Measurements from ENCODE around the gene POP7. TPM values are rescaled to one million over a fixed set of nuclear protein-coding genes. Genes with fewer than 3 reads are reported as not detected.
A peak's percentile ranks its signal among the peaks of the same experiment; 100 is the strongest.

POP7 gene
- total RNA-seq, 1 experiment from 2014 or later, result 29.7 TPM

DNA sequence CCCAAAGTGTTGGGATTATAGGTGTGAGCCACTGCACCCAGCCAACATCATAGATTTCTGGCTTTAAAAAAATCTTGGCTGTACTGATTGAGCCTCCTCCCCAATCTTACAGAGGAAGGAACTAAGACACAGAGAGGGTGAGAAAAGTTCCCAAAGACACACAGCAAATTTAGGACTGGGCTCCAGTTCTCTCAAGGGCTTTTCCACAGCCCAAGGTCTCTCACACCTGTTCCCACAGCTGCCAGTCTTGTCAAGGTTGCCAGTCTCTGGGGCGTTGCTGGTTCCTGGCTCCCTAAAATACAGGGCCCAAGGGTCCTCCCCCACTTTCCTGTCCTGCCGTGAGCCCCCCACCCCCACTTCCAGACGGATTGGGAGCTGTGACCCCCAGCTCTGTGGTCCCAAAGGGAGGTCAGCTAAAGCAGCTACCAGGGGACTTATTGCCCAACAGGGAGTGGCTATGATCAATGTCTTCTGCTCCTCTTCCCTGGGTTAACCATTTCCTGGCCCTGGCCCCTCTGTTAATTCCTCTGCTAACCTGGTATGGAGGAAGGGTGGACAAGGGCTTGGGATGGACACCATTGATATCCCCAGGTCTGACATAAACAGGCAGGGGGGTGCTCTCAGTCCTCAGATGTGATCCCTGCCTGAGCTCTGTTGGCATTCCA, 24.3 kb downstream of the POP7 start:
- H2AFZ ChIP-seq (ENCODE audit: low read length), result no peak overlapping the region
- H3K79me2 ChIP-seq (ENCODE audit: low read length), result no peaks in the 10 kb centered on the region
- H4K20me1 ChIP-seq (ENCODE audit: insufficient read depth, low read depth, low read length), result no peaks in the 10 kb centered on the region
- no peaks in the 10 kb centered on the region for H3K4me1 ChIP-seq (ENCODE audit: low read length)
- no peaks in the 10 kb centered on the region for H3K36me3 ChIP-seq (ENCODE audit: insufficient read depth, low read length)
- H3K4me3 ChIP-seq (ENCODE audit: low read length), result no peak overlapping the region
- no peak overlapping the region for H3K9ac ChIP-seq (ENCODE audit: low read length)
- H3K4me2 ChIP-seq (ENCODE audit: low read depth, low read length, poor library complexity, severe bottlenecking), result no peak overlapping the region
- no peak overlapping the region for H3K27ac ChIP-seq (ENCODE audit: low read length)
- H3K9me2 ChIP-seq (replicated peaks; ENCODE audit: insufficient read depth, low read length), result no peaks in the 10 kb centered on the region
- no peaks in the 10 kb centered on the region for H3K27me3 ChIP-seq (ENCODE audit: low read length)
- no peak for DNase-seq
- no peaks in the 10 kb centered on the region for H3K9me3 ChIP-seq (ENCODE audit: low read length)

DNA sequence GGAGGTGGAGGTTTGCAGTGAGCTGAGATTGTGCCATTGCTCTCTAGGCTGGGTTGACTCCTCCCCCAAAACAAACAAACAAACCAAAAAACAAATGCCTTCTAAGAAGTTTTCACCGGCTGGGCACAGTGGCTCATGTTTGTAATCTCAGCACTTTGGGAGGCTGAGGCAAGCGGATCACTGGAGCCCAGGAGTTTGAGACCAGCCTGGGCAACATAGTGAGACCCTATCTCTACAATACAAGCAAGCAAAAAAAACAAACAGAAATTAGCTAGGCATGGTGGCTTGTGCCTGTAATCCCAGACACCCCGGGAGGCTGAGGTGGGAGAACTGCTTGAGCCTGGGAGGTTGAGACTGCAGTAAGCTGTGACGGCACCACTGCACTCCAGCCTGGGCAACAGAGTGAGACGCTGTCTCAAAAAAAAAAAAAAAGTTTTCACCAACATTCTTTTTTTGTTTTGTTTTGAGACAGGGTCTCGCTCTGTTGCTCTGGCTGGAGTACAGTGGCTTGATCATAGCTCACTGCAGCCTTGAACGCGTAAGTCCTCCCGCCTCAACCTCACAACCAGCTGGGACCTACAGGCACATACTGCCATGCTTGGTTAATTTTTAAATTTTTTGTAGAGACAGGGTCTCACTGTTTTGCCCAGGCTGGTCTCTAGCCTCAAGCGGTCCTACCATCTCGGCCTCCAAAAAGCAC, 26.2 kb downstream of the POP7 start:
- Histone ChIP-seq H3K4me3 (ENCODE audit: low read length) (no peak overlapping the region), H3K79me2 (ENCODE audit: low read length) (no peaks in the 10 kb centered on the region), H3K36me3 (ENCODE audit: insufficient read depth, low read length) (no peaks in the 10 kb centered on the region), H3K4me2 (ENCODE audit: low read depth, low read length, poor library complexity, severe bottlenecking) (no peak overlapping the region), H4K20me1 (ENCODE audit: insufficient read depth, low read depth, low read length) (no peaks in the 10 kb centered on the region), H3K9me3 (ENCODE audit: low read length) (no peaks in the 10 kb centered on the region), H3K4me1 (ENCODE audit: low read length) (no peaks in the 10 kb centered on the region), H3K9ac (ENCODE audit: low read length) (no peak overlapping the region), H3K27ac (ENCODE audit: low read length) (no peak overlapping the region), H2AFZ (ENCODE audit: low read length) (no peak overlapping the region), H3K27me3 (ENCODE audit: low read length) (no peaks in the 10 kb centered on the region), H3K9me2 (replicated peaks; ENCODE audit: insufficient read depth, low read length) (no peaks in the 10 kb centered on the region)
- DNase-seq, result no peak

DNA sequence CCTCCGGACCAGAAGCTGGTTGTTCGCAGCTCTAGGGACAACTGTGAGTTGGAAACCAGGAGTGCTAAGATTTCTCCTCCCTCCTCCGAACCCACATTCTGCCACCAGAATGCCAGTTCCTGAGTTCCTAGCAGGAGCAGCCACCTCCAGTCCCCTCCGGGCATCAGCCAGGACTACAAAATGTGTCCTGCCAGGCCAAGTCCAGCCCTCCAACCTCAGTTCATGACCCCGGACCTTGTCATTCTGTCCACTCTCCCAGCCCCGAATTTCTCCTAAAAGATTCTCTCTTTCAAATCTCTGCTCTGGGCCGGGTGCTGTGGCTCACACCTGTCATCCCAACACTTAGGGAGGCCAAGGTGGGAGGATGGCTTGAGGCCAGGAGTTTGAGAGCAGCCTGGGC, 29.8 kb downstream of the POP7 start:
- Histone ChIP-seq H3K79me2 (ENCODE audit: low read length) (no peaks in the 10 kb centered on the region), H3K36me3 (ENCODE audit: insufficient read depth, low read length) (no peaks in the 10 kb centered on the region), H3K27ac (ENCODE audit: low read length) (no peak overlapping the region), H4K20me1 (ENCODE audit: insufficient read depth, low read depth, low read length) (no peaks in the 10 kb centered on the region), H3K4me3 (ENCODE audit: low read length) (no peak overlapping the region), H3K9me3 (ENCODE audit: low read length) (no peaks in the 10 kb centered on the region), H3K4me1 (ENCODE audit: low read length) (no peaks in the 10 kb centered on the region), H3K9ac (ENCODE audit: low read length) (no peak overlapping the region), H2AFZ (ENCODE audit: low read length) (no peak overlapping the region), H3K27me3 (ENCODE audit: low read length) (no peaks in the 10 kb centered on the region), H3K9me2 (replicated peaks; ENCODE audit: insufficient read depth, low read length) (no peaks in the 10 kb centered on the region), H3K4me2 (ENCODE audit: low read depth, low read length, poor library complexity, severe bottlenecking) (no peak overlapping the region)
- no peak for DNase-seq

DNA sequence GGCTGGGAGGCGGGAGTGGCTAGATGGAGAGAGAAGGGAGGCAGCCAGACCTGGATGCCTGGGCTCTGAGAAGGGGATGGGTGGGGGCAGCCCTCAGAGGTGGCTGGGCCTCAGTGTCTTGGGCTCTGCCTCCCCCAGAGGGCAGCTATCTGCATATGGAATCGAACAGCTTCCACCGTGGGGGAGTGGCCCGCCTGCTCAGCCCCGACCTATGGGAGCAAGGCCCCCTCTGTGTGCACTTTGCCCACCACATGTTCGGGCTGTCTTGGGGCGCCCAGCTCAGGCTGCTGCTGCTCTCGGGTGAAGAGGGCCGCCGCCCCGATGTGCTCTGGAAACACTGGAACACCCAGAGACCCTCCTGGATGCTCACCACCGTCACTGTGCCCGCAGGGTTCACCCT, 30.8 kb downstream of the POP7 start:
- DNase-seq, result no peak
- Histone ChIP-seq H3K9ac (ENCODE audit: low read length) (no peak overlapping the region), H3K4me3 (ENCODE audit: low read length) (no peak overlapping the region), H2AFZ (ENCODE audit: low read length) (no peak overlapping the region), H3K4me2 (ENCODE audit: low read depth, low read length, poor library complexity, severe bottlenecking) (no peak overlapping the region), H3K79me2 (ENCODE audit: low read length) (no peaks in the 10 kb centered on the region), H3K9me2 (replicated peaks; ENCODE audit: insufficient read depth, low read length) (no peaks in the 10 kb centered on the region), H3K27me3 (ENCODE audit: low read length) (no peaks in the 10 kb centered on the region), H3K27ac (ENCODE audit: low read length) (no peak overlapping the region), H3K36me3 (ENCODE audit: insufficient read depth, low read length) (no peaks in the 10 kb centered on the region), H3K4me1 (ENCODE audit: low read length) (no peaks in the 10 kb centered on the region), H3K9me3 (ENCODE audit: low read length) (no peaks in the 10 kb centered on the region), H4K20me1 (ENCODE audit: insufficient read depth, low read depth, low read length) (no peaks in the 10 kb centered on the region)

DNA sequence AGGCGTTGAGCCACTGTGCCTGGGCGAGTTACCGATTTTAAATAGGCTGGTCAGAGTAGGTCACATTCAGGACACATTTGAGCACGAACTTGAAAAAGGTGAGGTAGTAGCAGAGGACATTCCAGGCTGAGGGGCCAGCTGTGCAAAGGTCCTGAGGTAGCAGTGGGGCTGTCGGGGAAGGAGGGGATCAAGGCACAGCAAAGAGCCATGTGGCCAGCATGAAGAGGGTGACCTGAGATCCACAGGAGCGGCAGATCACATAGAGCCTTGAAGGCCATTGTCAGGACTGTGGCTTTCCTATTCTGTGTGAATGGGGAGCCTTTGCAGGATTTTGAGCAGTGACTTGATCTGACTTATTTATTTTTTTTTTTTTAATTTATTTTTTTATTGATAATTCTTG, 34.0 kb downstream of the POP7 start:
- H3K9ac ChIP-seq (ENCODE audit: low read length), result no peak overlapping the region
- no peaks in the 10 kb centered on the region for H4K20me1 ChIP-seq (ENCODE audit: insufficient read depth, low read depth, low read length)
- H3K9me2 ChIP-seq (replicated peaks; ENCODE audit: insufficient read depth, low read length), result no peaks in the 10 kb centered on the region
- no peaks in the 10 kb centered on the region for H3K4me1 ChIP-seq (ENCODE audit: low read length)
- no peak overlapping the region for H2AFZ ChIP-seq (ENCODE audit: low read length)
- no peak overlapping the region for H3K4me2 ChIP-seq (ENCODE audit: low read depth, low read length, poor library complexity, severe bottlenecking)
- H3K9me3 ChIP-seq (ENCODE audit: low read length), result no peaks in the 10 kb centered on the region
- no peaks in the 10 kb centered on the region for H3K36me3 ChIP-seq (ENCODE audit: insufficient read depth, low read length)
- no peaks in the 10 kb centered on the region for H3K79me2 ChIP-seq (ENCODE audit: low read length)
- no peak for DNase-seq
- no peak overlapping the region for H3K4me3 ChIP-seq (ENCODE audit: low read length)
- no peaks in the 10 kb centered on the region for H3K27me3 ChIP-seq (ENCODE audit: low read length)
- no peak overlapping the region for H3K27ac ChIP-seq (ENCODE audit: low read length)

DNA sequence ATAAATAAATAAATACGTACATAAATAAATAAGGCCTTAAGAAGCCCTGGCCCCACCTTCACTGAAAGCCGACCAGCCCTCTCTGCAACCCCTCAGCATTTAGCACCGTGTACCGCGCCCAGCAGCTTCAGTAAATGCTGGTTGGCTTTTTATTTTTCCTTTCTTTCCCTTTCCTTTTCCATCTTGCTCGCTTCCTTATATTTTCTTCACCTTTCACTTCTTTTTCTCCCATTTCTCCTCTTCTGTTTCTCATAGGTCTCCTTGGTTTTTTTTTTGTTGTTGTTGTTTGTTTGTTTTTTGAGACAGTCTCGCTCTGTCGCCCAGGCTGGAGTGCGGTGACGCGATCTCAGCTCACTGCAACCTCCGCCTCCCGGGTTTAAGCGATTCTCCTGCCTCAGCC, 38.7 kb downstream of the POP7 start:
- Histone ChIP-seq H3K27me3 (ENCODE audit: low read length) (no peaks in the 10 kb centered on the region), H3K4me3 (ENCODE audit: low read length) (no peak overlapping the region), H3K9ac (ENCODE audit: low read length) (no peak overlapping the region), H3K27ac (ENCODE audit: low read length) (no peak overlapping the region), H3K9me2 (replicated peaks; ENCODE audit: insufficient read depth, low read length) (no peaks in the 10 kb centered on the region), H3K4me1 (ENCODE audit: low read length) (no peaks in the 10 kb centered on the region), H3K9me3 (ENCODE audit: low read length) (no peaks in the 10 kb centered on the region), H3K36me3 (ENCODE audit: insufficient read depth, low read length) (no peaks in the 10 kb centered on the region), H2AFZ (ENCODE audit: low read length) (no peak overlapping the region), H4K20me1 (ENCODE audit: insufficient read depth, low read depth, low read length) (no peaks in the 10 kb centered on the region), H3K4me2 (ENCODE audit: low read depth, low read length, poor library complexity, severe bottlenecking) (no peak overlapping the region), H3K79me2 (ENCODE audit: low read length) (no peaks in the 10 kb centered on the region)
- no peak for DNase-seq

DNA sequence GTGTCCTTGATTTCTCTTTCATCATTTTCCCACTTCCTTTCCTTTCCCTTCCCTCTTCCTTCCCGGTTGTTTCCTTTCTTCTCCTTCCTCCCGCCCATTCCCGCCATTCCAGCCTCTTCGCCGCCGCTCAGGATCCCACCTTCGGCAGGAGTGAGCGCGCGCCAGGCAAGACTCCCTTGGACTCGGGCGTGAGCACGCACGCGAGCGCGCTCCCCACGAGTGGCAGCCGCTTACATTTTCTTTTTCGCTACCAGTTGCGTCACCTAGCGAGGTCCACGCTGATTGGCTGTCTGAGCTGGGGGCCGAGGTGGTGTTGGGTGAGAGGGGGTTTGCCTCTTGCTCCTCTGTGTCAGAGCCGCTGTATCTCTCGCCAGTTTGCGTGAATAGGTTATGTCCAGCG, 39.3 kb downstream of the POP7 start:
- Histone ChIP-seq H3K9ac (ENCODE audit: low read length) (no peak overlapping the region), H3K9me2 (replicated peaks; ENCODE audit: insufficient read depth, low read length) (no peaks in the 10 kb centered on the region), H3K27me3 (ENCODE audit: low read length) (no peaks in the 10 kb centered on the region), H3K4me1 (ENCODE audit: low read length) (no peaks in the 10 kb centered on the region), H4K20me1 (ENCODE audit: insufficient read depth, low read depth, low read length) (no peaks in the 10 kb centered on the region), H3K27ac (ENCODE audit: low read length) (no peak overlapping the region), H3K4me3 (ENCODE audit: low read length) (no peak overlapping the region), H3K9me3 (ENCODE audit: low read length) (no peaks in the 10 kb centered on the region), H3K36me3 (ENCODE audit: insufficient read depth, low read length) (no peaks in the 10 kb centered on the region), H3K4me2 (ENCODE audit: low read depth, low read length, poor library complexity, severe bottlenecking) (no peak overlapping the region), H2AFZ (ENCODE audit: low read length) (no peak overlapping the region), H3K79me2 (ENCODE audit: low read length) (no peaks in the 10 kb centered on the region)
- DNase-seq, result no peak

DNA sequence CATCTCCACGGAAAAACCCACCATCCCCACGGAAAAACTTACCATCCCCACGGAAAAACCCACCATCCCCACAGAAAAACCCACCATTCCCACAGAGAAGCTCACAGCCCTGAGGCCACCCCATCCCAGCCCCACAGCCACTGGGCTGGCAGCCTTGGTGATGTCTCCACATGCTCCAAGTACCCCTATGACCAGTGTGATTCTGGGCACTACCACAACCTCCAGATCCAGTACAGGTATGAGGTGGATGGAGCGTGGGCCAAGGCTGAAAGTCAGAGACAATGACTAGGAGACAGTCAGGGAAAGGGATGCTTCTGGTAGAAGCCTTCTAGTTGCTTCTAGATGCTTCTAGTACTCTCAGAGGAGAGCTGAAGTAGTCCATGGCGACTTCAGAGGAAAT, 47.1 kb downstream of the POP7 start:
- no peaks in the 10 kb centered on the region for H3K9me2 ChIP-seq (replicated peaks; ENCODE audit: insufficient read depth, low read length)
- H3K27ac ChIP-seq (ENCODE audit: low read length), result no peak overlapping the region
- no peaks in the 10 kb centered on the region for H3K27me3 ChIP-seq (ENCODE audit: low read length)
- no peaks in the 10 kb centered on the region for H3K4me1 ChIP-seq (ENCODE audit: low read length)
- no peak overlapping the region for H3K4me3 ChIP-seq (ENCODE audit: low read length)
- DNase-seq, result peak; percentile 50
- no peaks in the 10 kb centered on the region for H3K79me2 ChIP-seq (ENCODE audit: low read length)
- H3K9ac ChIP-seq (ENCODE audit: low read length), result no peak overlapping the region
- H3K4me2 ChIP-seq (ENCODE audit: low read depth, low read length, poor library complexity, severe bottlenecking), result no peak overlapping the region
- no peaks in the 10 kb centered on the region for H4K20me1 ChIP-seq (ENCODE audit: insufficient read depth, low read depth, low read length)
- no peak overlapping the region for H2AFZ ChIP-seq (ENCODE audit: low read length)
- H3K9me3 ChIP-seq (ENCODE audit: low read length), result no peaks in the 10 kb centered on the region
- no peaks in the 10 kb centered on the region for H3K36me3 ChIP-seq (ENCODE audit: insufficient read depth, low read length)

Data from Karpas-422 (cell line).